ENCODE results near the gene XYLT1. TPM values are rescaled to one million over a fixed set of nuclear protein-coding genes. Genes with fewer than 3 reads are reported as not detected.

Gene XYLT1
- total RNA-seq, 1 experiment from 2014 or later, result 1.7 TPM

GRCh38 chr16:17389384-17389783, 81.4 kb downstream of the XYLT1 start:
- ChIA-PET CTCF (no interaction called here), POLR2A (ENCODE audit: unreplicated experiment) (no interaction called here)
- BruUV-seq (replicated peaks), result no TSS peak
- H3K9me2 ChIP-seq (ENCODE audit: insufficient read depth), result no peaks in the 10 kb centered on the region
- TF ChIP-seq EZH2 (IDR thresholded peaks at IDR 0.05; ENCODE audit: low read depth) (no peak), CTCF (conservative IDR thresholded peaks at IDR 0.05) (no peak)
- H3K27ac ChIP-seq, result no peak overlapping the region
- H2AFZ ChIP-seq, result no peak overlapping the region
- H3F3A ChIP-seq (ENCODE audit: insufficient read depth, low read depth), result no peaks in the 10 kb centered on the region
- H3K4me1 ChIP-seq (replicated peaks; ENCODE audit: insufficient read depth), result no peaks in the 10 kb centered on the region
- no peaks in the 10 kb centered on the region for H3K79me2 ChIP-seq (ENCODE audit: low read depth)
- peak in 1 of 2 experiments; percentile 54 for DNase-seq
- peaks cover 34% of the 10 kb centered on the region for H3K27me3 ChIP-seq (ENCODE audit: insufficient read depth, low read depth)
- H3K4me2 ChIP-seq, result no peak overlapping the region
- intact Hi-C loops (cut with micrococcal nuclease; ENCODE audit: unreplicated experiment), result no loop called here
- H4K20me1 ChIP-seq (ENCODE audit: insufficient read depth), result no peaks in the 10 kb centered on the region
- H3K36me3 ChIP-seq (ENCODE audit: low read depth), result no peaks in the 10 kb centered on the region
- H3K9me3 ChIP-seq (ENCODE audit: insufficient read depth, low read depth), result no peaks in the 10 kb centered on the region
- H3K4me3 ChIP-seq, result no peak overlapping the region

- Histone ChIP-seq H3K9me3 (ENCODE audit: insufficient read depth, low read depth) (no peaks in the 10 kb centered on the region), H3K4me3 (no peak overlapping the region), H2AFZ (no peak overlapping the region), H3K4me1 (replicated peaks; ENCODE audit: insufficient read depth) (no peaks in the 10 kb centered on the region), H3K79me2 (ENCODE audit: low read depth) (no peaks in the 10 kb centered on the region), H3F3A (ENCODE audit: insufficient read depth, low read depth) (no peaks in the 10 kb centered on the region), H3K27me3 (ENCODE audit: insufficient read depth, low read depth) (peaks cover 53% of the 10 kb centered on the region), H3K36me3 (ENCODE audit: low read depth) (no peaks in the 10 kb centered on the region), H4K20me1 (ENCODE audit: insufficient read depth) (no peaks in the 10 kb centered on the region), H3K9me2 (ENCODE audit: insufficient read depth) (no peaks in the 10 kb centered on the region), H3K27ac (no peak overlapping the region), H3K4me2 (no peak overlapping the region)
- CTCF ChIA-PET, result no interaction called here
- TF ChIP-seq EZH2 (IDR thresholded peaks at IDR 0.05; ENCODE audit: low read depth), result no peak
- TF ChIP-seq CTCF (conservative IDR thresholded peaks at IDR 0.05), result no peak
- POLR2A ChIA-PET (ENCODE audit: unreplicated experiment), result no interaction called here
- no TSS peak for BruUV-seq (replicated peaks)
- no peak for DNase-seq
- intact Hi-C loops (cut with micrococcal nuclease; ENCODE audit: unreplicated experiment), result no loop called here
Measured at GRCh38 chr16:17387256-17387655, 83.5 kb downstream of the XYLT1 start.

- no peaks in the 10 kb centered on the region for H3K79me2 ChIP-seq (ENCODE audit: low read depth)
- no peak overlapping the region for H3K27ac ChIP-seq
- H3K27me3 ChIP-seq (ENCODE audit: insufficient read depth, low read depth), result peaks cover 56% of the 10 kb centered on the region
- no peaks in the 10 kb centered on the region for H3K36me3 ChIP-seq (ENCODE audit: low read depth)
- H2AFZ ChIP-seq, result no peak overlapping the region
- ChIA-PET CTCF (no interaction called here), POLR2A (ENCODE audit: unreplicated experiment) (no interaction called here)
- H3K9me2 ChIP-seq (ENCODE audit: insufficient read depth), result no peaks in the 10 kb centered on the region
- no peaks in the 10 kb centered on the region for H3F3A ChIP-seq (ENCODE audit: insufficient read depth, low read depth)
- BruUV-seq (replicated peaks), result no TSS peak
- intact Hi-C loops (cut with micrococcal nuclease; ENCODE audit: unreplicated experiment), result no loop called here
- no peaks in the 10 kb centered on the region for H3K4me1 ChIP-seq (replicated peaks; ENCODE audit: insufficient read depth)
- no peak overlapping the region for H3K4me2 ChIP-seq
- TF ChIP-seq EZH2 (IDR thresholded peaks at IDR 0.05; ENCODE audit: low read depth) (no peak), CTCF (conservative IDR thresholded peaks at IDR 0.05) (no peak)
- DNase-seq, result no peak
- H3K4me3 ChIP-seq, result no peak overlapping the region
- no peaks in the 10 kb centered on the region for H3K9me3 ChIP-seq (ENCODE audit: insufficient read depth, low read depth)
- no peaks in the 10 kb centered on the region for H4K20me1 ChIP-seq (ENCODE audit: insufficient read depth)
Measured at GRCh38 chr16:17386229-17386628, 84.5 kb downstream of the XYLT1 start.

All from PC-9 (cell line).